Naive B cell (primary cell): ENCODE results near the gene G3BP2. TPM values are rescaled to one million over a fixed set of nuclear protein-coding genes. Genes with fewer than 3 reads are reported as not detected.
"Not testable (repeated sequence)": the region's sequence is repeated elsewhere in the genome, so short reads cannot be mapped to it uniquely, and the experiment has no call there.

ENCODE experiments used
- ATAC-seq, 2 donors: fragments of 150-1000 bp; cut with Tn5 transposase; 2 replicates each; pipeline ENCODE4 v1.10.0; 2021; ENCODE audit warnings: low read depth in 2 of 2, mild to moderate bottlenecking in 2 of 2, moderate library complexity in 2 of 2
- DNase-seq: peaks from one replicate; pipeline ENCODE4 v3.0.0; 2022
- H3K27ac Mint-ChIP-seq, 6 donors: one replicate each; pipeline ENCODE4 v1.8.0; 2020 to 2022; ENCODE audit warnings: mild to moderate bottlenecking in 6 of 6, mixed read lengths in 6 of 6, moderate library complexity in 5 of 6, inconsistent platforms in 2 of 6
- H3K27me3 Mint-ChIP-seq, 3 donors: one replicate each; pipeline ENCODE4 v1.8.0; 2021 to 2022; ENCODE audit warnings: mixed read lengths in 3 of 3, mild to moderate bottlenecking in 1 of 3
- H3K36me3 Mint-ChIP-seq, 2 donors: one replicate each; pipeline ENCODE4 v1.8.0; 2020 to 2022; ENCODE audit warnings: mixed read lengths in 2 of 2, inconsistent platforms in 1 of 2, mild to moderate bottlenecking in 1 of 2
- H3K4me1 Mint-ChIP-seq, 3 donors: one replicate each; pipeline ENCODE4 v1.8.0; 2020 to 2022; ENCODE audit warnings: mixed read lengths in 3 of 3, inconsistent platforms in 1 of 3, mild to moderate bottlenecking in 1 of 3, moderate library complexity in 1 of 3
- H3K4me3 Mint-ChIP-seq, 8 donors: one replicate each; pipeline ENCODE4 v1.8.0; 2020 to 2022; ENCODE audit warnings: mild to moderate bottlenecking in 8 of 8, mixed read lengths in 8 of 8, moderate library complexity in 8 of 8, inconsistent platforms in 2 of 8
- H3K9me3 Mint-ChIP-seq, 7 donors: one replicate each; pipeline ENCODE4 v1.8.0; 2020 to 2022; ENCODE audit warnings: mixed read lengths in 7 of 7, mild to moderate bottlenecking in 5 of 7, inconsistent platforms in 2 of 7, moderate library complexity in 1 of 7
- polyA plus RNA-seq, 6 donors: library from polyadenylated mRNA; unstranded; fragments of 300-500 nt; fragmentation: Illumina TruSeq; gene quantifications; one replicate each; pipeline ENCODE4 v1.2.3, GENCODE V29; 2021; ENCODE audit warnings: low read depth in 6 of 6

The G3BP2 gene
- polyA plus RNA-seq, result 100 to 1,000 TPM in 1 of 6 donors, 10 to 100 TPM in 5; 73.9 to 103 (median 80.5) TPM

- Mint-ChIP-seq H3K4me1 (peaks cover 33 to 55% (median 53%) of the 10 kb centered on the region in 3 donors), H3K4me3 (peak within 1 kb of the TSS; percentile 95 to 100 (median 98)), H3K27me3 (no peaks in the 10 kb centered on the region), H3K27ac (peak within 1 kb of the TSS; percentile 98 to 100 (median 99)), H3K36me3 (peaks cover 0 to 6% of the 10 kb centered on the region in 2 donors), H3K9me3 (peaks cover 0 to 2% (median 0%) of the 10 kb centered on the region in 7 donors)
- DNase-seq (peak; percentile 97), ATAC-seq (peak; percentile 86 to 88)
Observed at GRCh38 chr4:75673027-75673958, at the start of gene G3BP2. Gene G3BP2 (minus strand): TSS chr4:75673411. CDS start chr4:75662025, 11,386 bp downstream.

GRCh38 chr4:75722417-75722816 lies 49.2 kb upstream of the G3BP2 start:
- H3K9me3 Mint-ChIP-seq, result no peaks in the 10 kb centered on the region
- H3K4me1 Mint-ChIP-seq, result peaks cover 28 to 52% (median 28%) of the 10 kb centered on the region in 3 donors
- DNase-seq, result no peak
- H3K27me3 Mint-ChIP-seq, result no peaks in the 10 kb centered on the region
- H3K4me3 Mint-ChIP-seq, result peak overlapping the region in 2 of 8 donors; percentile 22 to 56
- peak overlapping the region in 1 of 6 donors; percentile 99 for H3K27ac Mint-ChIP-seq
- no peaks in the 10 kb centered on the region for H3K36me3 Mint-ChIP-seq
- ATAC-seq, result no peak

- Mint-ChIP-seq H3K4me1 (peaks cover 11 to 18% (median 11%) of the 10 kb centered on the region in 3 donors), H3K4me3 (no peak overlapping the region), H3K36me3 (no peaks in the 10 kb centered on the region), H3K27ac (peak overlapping the region in 2 of 6 donors; percentile 32 to 58), H3K9me3 (no peaks in the 10 kb centered on the region), H3K27me3 (no peaks in the 10 kb centered on the region)
- ATAC-seq (no peak), DNase-seq (no peak)
Observed at GRCh38 chr4:75718529-75718928, 45.3 kb upstream of the G3BP2 start.

- peaks cover 2 to 10% (median 5%) of the 10 kb centered on the region in 3 donors for H3K4me1 Mint-ChIP-seq
- no peak overlapping the region for H3K4me3 Mint-ChIP-seq
- H3K27ac Mint-ChIP-seq, result peak overlapping the region in 1 of 6 donors; percentile 33
- DNase-seq, result no peak
- ATAC-seq, result no peak
- H3K36me3 Mint-ChIP-seq, result no peaks in the 10 kb centered on the region
- no peaks in the 10 kb centered on the region for H3K27me3 Mint-ChIP-seq
- no peaks in the 10 kb centered on the region for H3K9me3 Mint-ChIP-seq
Observed at GRCh38 chr4:75717408-75717807, 44.2 kb upstream of the G3BP2 start.

GRCh38 chr4:75716054-75716453 lies 42.8 kb upstream of the G3BP2 start:
- not testable (repeated sequence) for H3K4me1 Mint-ChIP-seq, H3K36me3 Mint-ChIP-seq, H3K27ac Mint-ChIP-seq, H3K9me3 Mint-ChIP-seq, H3K27me3 Mint-ChIP-seq, DNase-seq, ATAC-seq, H3K4me3 Mint-ChIP-seq

- Mint-ChIP-seq H3K4me3 (no peak overlapping the region), H3K27ac (peak overlapping the region in 2 of 6 donors; percentile 44 to 90)
Observed at GRCh38 chr4:75715105-75715799, 42.0 kb upstream of the G3BP2 start.

GRCh38 chr4:75714704-75715103 lies 41.5 kb upstream of the G3BP2 start:
- no peak for ATAC-seq
- Mint-ChIP-seq H3K4me1 (peaks cover 3 to 9% (median 7%) of the 10 kb centered on the region in 3 donors), H3K9me3 (no peaks in the 10 kb centered on the region), H3K36me3 (no peaks in the 10 kb centered on the region), H3K27ac (peak overlapping the region in 1 of 6 donors; percentile 62), H3K4me3 (no peak overlapping the region), H3K27me3 (no peaks in the 10 kb centered on the region)
- DNase-seq, result no peak

More at GRCh38 chr4:75715105-75715799, 42.0 kb upstream of the G3BP2 start:
- Mint-ChIP-seq H3K9me3 (no peaks in the 10 kb centered on the region), H3K36me3 (no peaks in the 10 kb centered on the region), H3K4me1 (peaks cover 2 to 6% (median 5%) of the 10 kb centered on the region in 3 donors), H3K27me3 (no peaks in the 10 kb centered on the region)
- DNase-seq, result no peak
- ATAC-seq, result no peak

GRCh38 chr4:75714011-75714410 lies 40.8 kb upstream of the G3BP2 start:
- Mint-ChIP-seq H3K27me3 (no peaks in the 10 kb centered on the region), H3K9me3 (no peaks in the 10 kb centered on the region), H3K4me1 (peaks cover 6 to 14% (median 12%) of the 10 kb centered on the region in 3 donors), H3K4me3 (no peak overlapping the region), H3K36me3 (no peaks in the 10 kb centered on the region), H3K27ac (no peak overlapping the region)
- no peak for ATAC-seq
- DNase-seq, result no peak

- Mint-ChIP-seq H3K36me3 (no peaks in the 10 kb centered on the region), H3K4me3 (no peak overlapping the region), H3K27ac (peak overlapping the region in 2 of 6 donors; percentile 11 to 47), H3K4me1 (peaks cover 6 to 22% (median 19%) of the 10 kb centered on the region in 3 donors), H3K9me3 (no peaks in the 10 kb centered on the region), H3K27me3 (no peaks in the 10 kb centered on the region)
- DNase-seq, result no peak
- no peak for ATAC-seq
Observed at GRCh38 chr4:75710246-75710645, 37.0 kb upstream of the G3BP2 start.

- Mint-ChIP-seq H3K4me1 (peaks cover 6 to 19% (median 17%) of the 10 kb centered on the region in 3 donors), H3K4me3 (no peak overlapping the region)
- peak; percentile 73 to 79 for ATAC-seq
Observed at GRCh38 chr4:75708218-75708691, 35.0 kb upstream of the G3BP2 start.

GRCh38 chr4:75705198-75705977 lies 32.2 kb upstream of the G3BP2 start:
- Mint-ChIP-seq H3K4me3 (no peak overlapping the region), H3K9me3 (no peaks in the 10 kb centered on the region), H3K4me1 (peaks cover 6 to 19% (median 17%) of the 10 kb centered on the region in 3 donors), H3K27me3 (no peaks in the 10 kb centered on the region), H3K36me3 (no peaks in the 10 kb centered on the region), H3K27ac (peak overlapping the region in 2 of 6 donors; percentile 21 to 69)
- ATAC-seq (no peak), DNase-seq (no peak)

More at GRCh38 chr4:75708218-75708691, 35.0 kb upstream of the G3BP2 start:
- no peaks in the 10 kb centered on the region for H3K9me3 Mint-ChIP-seq
- peak overlapping the region in 4 of 6 donors; percentile 27 to 87 (median 62) for H3K27ac Mint-ChIP-seq
- H3K36me3 Mint-ChIP-seq, result no peaks in the 10 kb centered on the region
- H3K27me3 Mint-ChIP-seq, result no peaks in the 10 kb centered on the region
- DNase-seq, result peak; percentile 23

- no peaks in the 10 kb centered on the region for H3K36me3 Mint-ChIP-seq
- no peak overlapping the region for H3K4me3 Mint-ChIP-seq
- DNase-seq, result no peak
- no peak for ATAC-seq
- H3K4me1 Mint-ChIP-seq, result peaks cover 15 to 16% (median 16%) of the 10 kb centered on the region in 3 donors
- no peaks in the 10 kb centered on the region for H3K9me3 Mint-ChIP-seq
- peak overlapping the region in 1 of 6 donors; percentile 57 for H3K27ac Mint-ChIP-seq
- H3K27me3 Mint-ChIP-seq, result no peaks in the 10 kb centered on the region
Observed at GRCh38 chr4:75702919-75703411, 29.8 kb upstream of the G3BP2 start.
